GM12878 (cell line): Measurements from ENCODE around the gene SEMA4G. TPM values are rescaled to one million over a fixed set of nuclear protein-coding genes. Genes with fewer than 3 reads are reported as not detected.

Source experiments
- ATAC-seq: fragments of 200-7000 bp; cut with Tn5 transposase; 3 replicates; pipeline ENCODE4 v1.9.1; 2020; ENCODE audit warnings: mild to moderate bottlenecking, moderate library complexity
- BruUV-seq: library from RNA; stranded (reverse); fragments of 400-500 nt; replicated peaks from 2 replicates; lab custom pipeline; 2021; lab: Mats Ljungman, UMichigan
- CTCF ChIA-PET: fragments of 300-600 bp; sonication (Branson Sonifier 250); formaldehyde crosslinking; extraction: SDS; loops from one replicate; lab custom pipeline; 2021; ENCODE audit warnings: inconsistent platforms; lab: Yijun Ruan, JAX
- POLR2A ChIA-PET: fragments of 350-600 bp; formaldehyde crosslinking; extraction: SDS; loops from one replicate; lab custom pipeline; 2021; ENCODE audit warnings: inconsistent platforms; lab: Charles Lee
- RAD21 ChIA-PET: fragments of 300-600 bp; sonication (Branson Sonifier 250); formaldehyde crosslinking; loops from one replicate; lab custom pipeline; 2023; ENCODE audit warnings: antibody characterized with exemption; ENCODE audit not compliant: unreplicated experiment; lab: Charles Lee
- SMC1A ChIA-PET: fragments of 300-600 bp; sonication (Branson Sonifier 250); formaldehyde crosslinking; loops from one replicate; lab custom pipeline; 2023; ENCODE audit not compliant: unreplicated experiment, uncharacterized antibody; lab: Charles Lee
- DNase-seq: peaks from one replicate; pipeline ENCODE4 v3.0.0-alpha.2; 2011; ENCODE audit warnings: low read depth, low spot score
- FAIRE-seq: peaks from 3 replicates; lab custom pipeline; 2011; peaks lifted over from hg19 to GRCh38; lab: Jason Lieb, UNC
- H2AFZ ChIP-seq: 2 replicates; pipeline ENCODE4 v1.6.0; 2011; ENCODE audit warnings: low read depth, low read length, control low read depth; ENCODE audit not compliant: control insufficient read depth
- H3K27ac ChIP-seq: 2 replicates; pipeline ENCODE4 v1.5.1; 2011; ENCODE audit warnings: control low read depth; ENCODE audit not compliant: control insufficient read depth, insufficient read depth
- H3K27me3 ChIP-seq, 2 experiments: replicated peaks in 1 of 2; 2 replicates each; pipeline versions ENCODE4 v1.6.0 to v1.6.1; 2011; ENCODE audit warnings: low read length in 1 of 2; ENCODE audit not compliant: control insufficient read depth in 2 of 2, insufficient read depth in 2 of 2
- H3K36me3 ChIP-seq, 2 experiments: 2 replicates each; pipeline ENCODE4 v1.5.1; 2011; ENCODE audit warnings: low read length in 1 of 2; ENCODE audit not compliant: control insufficient read depth in 2 of 2, insufficient read depth in 2 of 2
- H3K4me1 ChIP-seq: 2 replicates; pipeline ENCODE4 v1.6.1; 2011; ENCODE audit warnings: mild to moderate bottlenecking, low read length, moderate library complexity, mixed read lengths; ENCODE audit not compliant: control insufficient read depth, insufficient read depth
- H3K4me2 ChIP-seq: 2 replicates; pipeline ENCODE4 v1.6.0; 2011; ENCODE audit warnings: control low read depth; ENCODE audit not compliant: control insufficient read depth, insufficient read depth
- H3K4me3 ChIP-seq: fragments of 200-600 bp; sonication (generic); 2 replicates; pipeline ENCODE4 v1.5.1; 2016
- H3K79me2 ChIP-seq: 2 replicates; pipeline ENCODE4 v1.6.0; 2011; ENCODE audit warnings: low read length; ENCODE audit not compliant: control insufficient read depth, insufficient read depth
- H3K9ac ChIP-seq: 2 replicates; pipeline ENCODE4 v1.8.0; 2011; ENCODE audit warnings: low read length, control low read depth, mixed read lengths; ENCODE audit not compliant: control insufficient read depth, insufficient read depth
- H3K9me3 ChIP-seq: replicated peaks from 3 replicates; pipeline ENCODE4 v1.5.1; 2011; ENCODE audit warnings: mild to moderate bottlenecking, low read length; ENCODE audit not compliant: control insufficient read depth, insufficient read depth
- H4K20me1 ChIP-seq: 2 replicates; pipeline ENCODE4 v1.6.0; 2011; ENCODE audit not compliant: control insufficient read depth, insufficient read depth
- ATF3 ChIP-seq: IDR thresholded peaks from 2 replicates; pipeline ENCODE4 v1.6.1; 2011; ENCODE audit warnings: low read depth, mild to moderate bottlenecking, low read length, moderate library complexity, borderline replicate concordance; ENCODE audit errors: extremely low read depth
- ATF7 ChIP-seq: fragments of 450-650 bp; IDR thresholded peaks from 2 replicates; pipeline ENCODE4 v1.6.1; 2016; ENCODE audit warnings: low read depth, mild to moderate bottlenecking
- CHD2 ChIP-seq: IDR thresholded peaks from 2 replicates; pipeline ENCODE4 v1.6.1; 2011; ENCODE audit warnings: low read depth, low read length, improper control_type of control experiment, borderline replicate concordance
- EZH2 ChIP-seq: IDR thresholded peaks from 2 replicates; pipeline ENCODE4 v1.6.1; 2012; ENCODE audit warnings: low read depth, mild to moderate bottlenecking, control low read depth, inconsistent platforms, low read length, borderline replicate concordance; ENCODE audit not compliant: control insufficient read depth
- HDAC2 ChIP-seq: fragments of 200-600 bp; sonication (generic); IDR thresholded peaks from 2 replicates; pipeline ENCODE4 v1.6.1; 2017
- KLF5 ChIP-seq: fragments of 450-650 bp; IDR thresholded peaks from 2 replicates; pipeline ENCODE4 v1.6.1; 2014; ENCODE audit warnings: mild to moderate bottlenecking; ENCODE audit not compliant: partially characterized antibody
- POLR2AphosphoS5 ChIP-seq: IDR thresholded peaks from 2 replicates; pipeline ENCODE4 v1.6.1; 2011; ENCODE audit warnings: mild to moderate bottlenecking, low read length, inconsistent platforms
- RBBP5 ChIP-seq: fragments of 200-600 bp; sonication (generic); conservative IDR thresholded peaks from 2 replicates; pipeline ENCODE4 v1.6.1; 2016
- RCOR1 ChIP-seq: conservative IDR thresholded peaks from 2 replicates; pipeline ENCODE4 v1.6.1; 2012; ENCODE audit warnings: low read depth, low read length, improper control_type of control experiment
- SREBF1 ChIP-seq: IDR thresholded peaks from 2 replicates; pipeline ENCODE4 v1.6.1; 2012; ENCODE audit warnings: mild to moderate bottlenecking, low read length
- SUPT20H ChIP-seq: IDR thresholded peaks from 2 replicates; pipeline ENCODE4 v1.6.1; 2011; ENCODE audit warnings: low read depth, mild to moderate bottlenecking, low read length, moderate library complexity, borderline replicate concordance; ENCODE audit not compliant: control insufficient read depth
- WGBS: methylation state at CpG from one replicate; pipeline ENCODE4 v1.1.6; 2016; ENCODE audit warnings: low lambda C conversion rate; ENCODE audit not compliant: insufficient replicate concordance, insufficient coverage; ENCODE audit errors: missing lambda C conversion rate; 5-methylcytosine and 5-hydroxymethylcytosine counted together
- in situ Hi-C: fragments of 300-500 bp; cut with MboI; formaldehyde crosslinking; loops from 9 replicates; pipeline ENCODE4 v1.14.3; 2018; ENCODE audit warnings: mixed read lengths
- intact Hi-C: fragments of 100-400 bp; cut with micrococcal nuclease; formaldehyde crosslinking; loops from one replicate; pipeline ENCODE4 v1.14.2; 2022; ENCODE audit not compliant: unreplicated experiment
- polyA plus RNA-seq, 11 experiments: library from polyadenylated mRNA; depleted of rRNA in 4 of 11; unstranded in 6 of 11; stranded (reverse) in 5 of 11; fragments of >200 nt; fragmentation: Nextera tagmentation in 4 of 11; fragmentation: Illumina TruSeq in 1 of 11; extraction: Ambion mirVana in 4 of 11; extraction: Trizol in 1 of 11; gene quantifications; 1 replicate in 1 of 11; 2 replicates in 10 of 11; pipeline versions ENCODE4 v1.2.1 to v1.2.3, GENCODE V29; 2011 to 2016; ENCODE audit warnings: inconsistent platforms in 2 of 11, missing spikeins in 2 of 11, low read depth in 1 of 11
- total RNA-seq, 4 experiments: library from RNA; depleted of rRNA in 3 of 4; stranded (reverse); fragments of >200 nt in 3 of 4; fragmentation: Illumina TruSeq in 1 of 4; extraction: Trizol in 1 of 4; gene quantifications; 2 replicates each; pipeline versions ENCODE4 v1.2.1 to v1.2.3, GENCODE V29; 2013 to 2021
- TF ChIP-seq, protein P1 (sequence below): fragments of 450-650 bp; IDR thresholded peaks from 2 replicates; pipeline ENCODE4 v1.6.1; 2018; ENCODE audit warnings: borderline replicate concordance, mild to moderate bottlenecking; ENCODE audit not compliant: partially characterized antibody
- TF ChIP-seq, protein P2 (sequence below): fragments of 150-350 bp; IDR thresholded peaks from 2 replicates; pipeline ENCODE4 v1.6.1; 2014; ENCODE audit warnings: mild to moderate bottlenecking, low read depth, low read length
- TF ChIP-seq, protein P3 (sequence below): IDR thresholded peaks from 2 replicates; pipeline ENCODE4 v1.6.1; 2011; ENCODE audit warnings: borderline replicate concordance, low read depth, mild to moderate bottlenecking, moderate library complexity, mixed read lengths, low read length; ENCODE audit not compliant: insufficient read depth; ENCODE audit errors: extremely low read length

The SEMA4G gene
- total and polyA plus RNA-seq, 10 of the 15 experiments (the other 5 are each of a cell fraction or from before 2014, with no cell fraction given), result 0.09 to 2.3 (median 0.44) TPM; not detected in 4

- TF ChIP-seq POLR2AphosphoS5 (no peak), RCOR1 (no peak), SUPT20H (no peak), KLF5 (no peak), HDAC2 (no peak), ATF3 (no peak)
- TF ChIP-seq, protein P1, sequence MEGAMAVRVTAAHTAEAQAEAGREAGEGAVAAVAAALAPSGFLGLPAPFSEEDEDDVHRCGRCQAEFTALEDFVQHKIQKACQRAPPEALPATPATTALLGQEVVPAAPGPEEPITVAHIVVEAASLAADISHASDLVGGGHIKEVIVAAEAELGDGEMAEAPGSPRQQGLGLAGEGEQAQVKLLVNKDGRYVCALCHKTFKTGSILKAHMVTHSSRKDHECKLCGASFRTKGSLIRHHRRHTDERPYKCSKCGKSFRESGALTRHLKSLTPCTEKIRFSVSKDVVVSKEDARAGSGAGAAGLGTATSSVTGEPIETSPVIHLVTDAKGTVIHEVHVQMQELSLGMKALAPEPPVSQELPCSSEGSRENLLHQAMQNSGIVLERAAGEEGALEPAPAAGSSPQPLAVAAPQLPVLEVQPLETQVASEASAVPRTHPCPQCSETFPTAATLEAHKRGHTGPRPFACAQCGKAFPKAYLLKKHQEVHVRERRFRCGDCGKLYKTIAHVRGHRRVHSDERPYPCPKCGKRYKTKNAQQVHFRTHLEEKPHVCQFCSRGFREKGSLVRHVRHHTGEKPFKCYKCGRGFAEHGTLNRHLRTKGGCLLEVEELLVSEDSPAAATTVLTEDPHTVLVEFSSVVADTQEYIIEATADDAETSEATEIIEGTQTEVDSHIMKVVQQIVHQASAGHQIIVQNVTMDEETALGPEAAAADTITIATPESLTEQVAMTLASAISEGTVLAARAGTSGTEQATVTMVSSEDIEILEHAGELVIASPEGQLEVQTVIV, result no peak
Measured at GRCh38 chr10:101005361-101005760, 36.1 kb downstream of the SEMA4G start (continued).

GRCh38 chr10:101005869-101006567, 36.7 kb downstream of the SEMA4G start:
- Histone ChIP-seq H4K20me1 (no peaks in the 10 kb centered on the region), H3K4me1 (peaks cover 4% of the 10 kb centered on the region; the same call in 1 of the 2 replicates), H3K9ac (no peak overlapping the region), H3K27ac (no peak overlapping the region), H3K79me2 (no peaks in the 10 kb centered on the region), H3K9me3 (no peaks in the 10 kb centered on the region), H3K4me2 (no peak overlapping the region), H2AFZ (no peak overlapping the region), H3K36me3 (peaks cover 0 to 2% of the 10 kb centered on the region in 2 experiments; a peak in 2 of 4 replicates), H3K4me3 (no peak overlapping the region), H3K27me3 (no peaks in the 10 kb centered on the region)
- RAD21 ChIA-PET, result no interaction called here
- FAIRE-seq, result no peak
- intact Hi-C loops, result no loop called here
- no peak for ATAC-seq
- CTCF ChIA-PET, result interaction anchor here (0.6 to 3.0 kb wide), 4 partner anchors 8 to 943 kb away, joined by 4 to 13 read pairs (median 8); no protein-coding TSS in a partner anchor
- SMC1A ChIA-PET, result no interaction called here
- WGBS, result 62% methylated on average over 4 of the region's 4 CpGs
- no peak for DNase-seq
- in situ Hi-C loops, result no loop called here
- no TSS peak for BruUV-seq
- POLR2A ChIA-PET, result no interaction called here
- no peak for TF ChIP-seq RBBP5
- no peak for TF ChIP-seq EZH2
- TF ChIP-seq, protein P2, sequence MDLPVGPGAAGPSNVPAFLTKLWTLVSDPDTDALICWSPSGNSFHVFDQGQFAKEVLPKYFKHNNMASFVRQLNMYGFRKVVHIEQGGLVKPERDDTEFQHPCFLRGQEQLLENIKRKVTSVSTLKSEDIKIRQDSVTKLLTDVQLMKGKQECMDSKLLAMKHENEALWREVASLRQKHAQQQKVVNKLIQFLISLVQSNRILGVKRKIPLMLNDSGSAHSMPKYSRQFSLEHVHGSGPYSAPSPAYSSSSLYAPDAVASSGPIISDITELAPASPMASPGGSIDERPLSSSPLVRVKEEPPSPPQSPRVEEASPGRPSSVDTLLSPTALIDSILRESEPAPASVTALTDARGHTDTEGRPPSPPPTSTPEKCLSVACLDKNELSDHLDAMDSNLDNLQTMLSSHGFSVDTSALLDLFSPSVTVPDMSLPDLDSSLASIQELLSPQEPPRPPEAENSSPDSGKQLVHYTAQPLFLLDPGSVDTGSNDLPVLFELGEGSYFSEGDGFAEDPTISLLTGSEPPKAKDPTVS, result no peak
- TF ChIP-seq ATF7, result no peak
- TF ChIP-seq, protein P3, sequence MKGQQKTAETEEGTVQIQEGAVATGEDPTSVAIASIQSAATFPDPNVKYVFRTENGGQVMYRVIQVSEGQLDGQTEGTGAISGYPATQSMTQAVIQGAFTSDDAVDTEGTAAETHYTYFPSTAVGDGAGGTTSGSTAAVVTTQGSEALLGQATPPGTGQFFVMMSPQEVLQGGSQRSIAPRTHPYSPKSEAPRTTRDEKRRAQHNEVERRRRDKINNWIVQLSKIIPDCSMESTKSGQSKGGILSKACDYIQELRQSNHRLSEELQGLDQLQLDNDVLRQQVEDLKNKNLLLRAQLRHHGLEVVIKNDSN, result no peak
- TF ChIP-seq SREBF1, result no peak
- TF ChIP-seq CHD2, result no peak
